Sigmoid colon (tissue), 7 donors: Measurements from ENCODE around the gene USP13. TPM values are rescaled to one million over a fixed set of nuclear protein-coding genes. Genes with fewer than 3 reads are reported as not detected.

Source experiments
- DNase-seq: peaks from one replicate; pipeline ENCODE4 v3.0.0-alpha.2; 2019
- H3K27ac ChIP-seq, 4 donors: fragments of 200-600 bp; sonication (generic); one replicate each; pipeline ENCODE4 v1.5.1; 2016 to 2019; ENCODE audit warnings: mild to moderate bottlenecking in 1 of 4
- H3K27me3 ChIP-seq, 3 donors: fragments of 200-600 bp; sonication (generic); one replicate each; pipeline ENCODE4 v1.5.1; 2019; ENCODE audit warnings: mild to moderate bottlenecking in 1 of 3
- H3K36me3 ChIP-seq, 4 donors: fragments of 200-600 bp; sonication (generic); one replicate each; pipeline ENCODE4 v1.5.1; 2016 to 2019
- H3K4me1 ChIP-seq, 4 donors: fragments of 200-600 bp; sonication (generic); one replicate each; pipeline ENCODE4 v1.5.1; 2017 to 2019
- H3K4me3 ChIP-seq, 4 donors: fragments of 200-600 bp; sonication (generic); one replicate each; pipeline ENCODE4 v1.5.1; 2017 to 2019; ENCODE audit warnings: mild to moderate bottlenecking in 2 of 4, moderate library complexity in 1 of 4
- H3K9me3 ChIP-seq, 4 donors: fragments of 200-600 bp in 3 of 4; sonication (generic) in 3 of 4; one replicate each; pipeline versions ENCODE4 v1.5.1 to v1.6.1; 2013 to 2019
- CTCF ChIP-seq, 4 experiments: fragments of 450-650 bp in 3 of 4; fragments of 200-600 bp in 1 of 4; IDR thresholded peaks; one replicate each; pipeline ENCODE4 v1.5.1; 2016 to 2019; ENCODE audit warnings: antibody characterized with exemption in 4 of 4, mild to moderate bottlenecking in 3 of 4, moderate library complexity in 2 of 4
- EP300 ChIP-seq, 4 donors: sonication (generic); formaldehyde crosslinking; IDR thresholded peaks; one replicate each; pipeline ENCODE4 v1.6.1; 2017; ENCODE audit warnings: antibody characterized with exemption in 4 of 4
- POLR2A ChIP-seq, 2 donors: fragments of 450-650 bp; IDR thresholded peaks; one replicate each; pipeline ENCODE4 v1.6.1; 2016; ENCODE audit warnings: antibody characterized with exemption in 2 of 2, mild to moderate bottlenecking in 2 of 2, moderate library complexity in 2 of 2
- POLR2AphosphoS5 ChIP-seq, 4 donors: sonication (generic); formaldehyde crosslinking; IDR thresholded peaks; one replicate each; pipeline ENCODE4 v1.6.1; 2017; ENCODE audit warnings: antibody characterized with exemption in 4 of 4
- WGBS, 2 donors: extraction: QIAGEN DNeasy Blood & Tissue Kit; methylation state at CpG; one replicate each; pipeline ENCODE4 v1.1.7; 2013; 5-methylcytosine and 5-hydroxymethylcytosine counted together
- intact Hi-C: fragments of 100-400 bp; cut with DNase I; formaldehyde crosslinking; loops from one replicate; pipeline ENCODE4 v1.15.1; 2023
- polyA plus RNA-seq, 3 donors: library from polyadenylated mRNA; stranded (reverse); fragments of 200-250 nt; gene quantifications; one replicate each; pipeline ENCODE4 v1.2.3, GENCODE V29; 2013
- total RNA-seq, 4 donors: library from RNA; depleted of rRNA; stranded (reverse); fragments of >200 nt; gene quantifications; one replicate each; pipeline ENCODE4 v1.1.0, GENCODE V29; 2016
- donor health status: healthy with polysubstance abuse.
- donor health status: Bipolar disorder and iron deficiency.
- donor health status: healthy.

The USP13 gene
- total and polyA plus RNA-seq, 7 donors: 0.69 to 11.1 (median 7.2) TPM

GRCh38 chr3:179670311-179670710, 17.5 kb downstream of the USP13 start:
- no peak for DNase-seq
- Histone ChIP-seq H3K27ac (no peak overlapping the region), H3K27me3 (no peaks in the 10 kb centered on the region), H3K4me3 (peak overlapping the region in 1 of 4 donors; percentile 10), H3K9me3 (no peaks in the 10 kb centered on the region), H3K4me1 (peaks cover 0 to 18% (median 11%) of the 10 kb centered on the region in 4 donors), H3K36me3 (no peaks in the 10 kb centered on the region)
- TF ChIP-seq POLR2AphosphoS5 (IDR thresholded peaks at IDR 0.05) (no peak), POLR2A (IDR thresholded peaks at IDR 0.05) (no peak), EP300 (IDR thresholded peaks at IDR 0.05) (no peak), CTCF (IDR thresholded peaks at IDR 0.05) (no peak)
- WGBS, 2 donors: 84 to 88% methylated on average over 8 of the region's 8 CpGs
- intact Hi-C loops: no loop called here

DNA sequence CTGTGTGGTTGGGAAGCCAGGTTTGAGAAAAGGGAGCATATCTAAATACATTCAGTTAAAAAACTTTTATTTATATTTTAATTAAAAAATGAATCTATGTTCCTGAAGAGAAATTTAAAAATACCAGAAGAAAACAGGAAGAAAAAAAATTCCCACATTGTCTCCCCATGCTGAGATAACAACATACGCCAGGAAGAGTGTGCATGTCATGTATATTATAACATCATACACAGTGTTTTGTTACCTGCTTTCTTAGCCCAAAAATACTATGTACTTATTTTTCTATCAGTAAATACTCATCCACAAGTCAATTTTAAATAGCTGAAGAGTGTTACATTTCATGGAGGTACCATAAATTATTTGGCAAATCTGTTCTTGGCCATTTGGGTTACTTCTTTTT, 18.5 kb downstream of the USP13 start:
- no peaks in the 10 kb centered on the region for H3K9me3 ChIP-seq
- H3K4me1 ChIP-seq: peaks cover 0 to 18% (median 7%) of the 10 kb centered on the region in 4 donors
- DNase-seq: no peak
- H3K27ac ChIP-seq: peak overlapping the region in 1 of 4 donors; percentile 11
- no peaks in the 10 kb centered on the region for H3K27me3 ChIP-seq
- TF ChIP-seq POLR2A (IDR thresholded peaks at IDR 0.05): no peak
- no peak for TF ChIP-seq EP300 (IDR thresholded peaks at IDR 0.05)
- no peak for TF ChIP-seq POLR2AphosphoS5 (IDR thresholded peaks at IDR 0.05)
- TF ChIP-seq CTCF (IDR thresholded peaks at IDR 0.05): no peak
- H3K36me3 ChIP-seq: no peaks in the 10 kb centered on the region
- 91 to 96% methylated on average over 1 of the region's 1 CpG for WGBS, 2 donors
- H3K4me3 ChIP-seq: no peak overlapping the region
- intact Hi-C loops: no loop called here

GRCh38 chr3:179671747-179672242, 19.0 kb downstream of the USP13 start:
- Histone ChIP-seq H3K9me3 (no peaks in the 10 kb centered on the region), H3K4me3 (no peak overlapping the region), H3K27ac (peak overlapping the region in 1 of 4 donors; percentile 11), H3K27me3 (no peaks in the 10 kb centered on the region), H3K36me3 (no peaks in the 10 kb centered on the region), H3K4me1 (peaks cover 0 to 13% (median 2%) of the 10 kb centered on the region in 4 donors)
- DNase-seq: no peak
- TF ChIP-seq EP300 (IDR thresholded peaks at IDR 0.05) (no peak), POLR2AphosphoS5 (IDR thresholded peaks at IDR 0.05) (peak in 1 of 4 donors; percentile 16)
- intact Hi-C loops: no loop called here
- WGBS, 2 donors: 81 to 83% methylated on average over 15 of the region's 15 CpGs

DNA sequence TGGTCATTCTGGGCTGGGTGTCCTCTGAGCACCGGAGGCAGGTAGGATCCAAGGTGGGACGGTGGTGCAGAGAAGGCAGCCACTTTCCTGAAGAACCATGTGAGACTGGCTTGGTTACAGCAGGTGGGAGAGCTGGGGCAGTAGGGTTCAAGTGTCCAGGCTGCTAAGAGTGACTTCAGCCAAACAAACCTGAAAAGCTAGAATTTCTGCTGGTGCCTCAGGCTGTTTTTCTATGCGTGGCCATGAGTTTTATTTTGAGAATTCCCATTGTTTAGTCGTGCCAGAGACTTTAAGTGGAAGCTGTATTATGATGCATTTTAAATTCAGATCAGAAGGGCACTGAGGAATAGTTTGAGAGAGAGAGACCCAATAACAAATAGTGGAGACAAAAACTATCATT, 20.1 kb downstream of the USP13 start:
- TF ChIP-seq CTCF (IDR thresholded peaks at IDR 0.05) (no peak), POLR2A (IDR thresholded peaks at IDR 0.05) (no peak), EP300 (IDR thresholded peaks at IDR 0.05) (no peak), POLR2AphosphoS5 (IDR thresholded peaks at IDR 0.05) (no peak)
- H3K27me3 ChIP-seq: no peaks in the 10 kb centered on the region
- DNase-seq: no peak
- no peaks in the 10 kb centered on the region for H3K36me3 ChIP-seq
- H3K4me3 ChIP-seq: no peak overlapping the region
- H3K4me1 ChIP-seq: peaks cover 0 to 8% (median 2%) of the 10 kb centered on the region in 4 donors
- WGBS, 2 donors: 79 to 85% methylated on average over 4 of the region's 4 CpGs
- no peak overlapping the region for H3K27ac ChIP-seq
- no peaks in the 10 kb centered on the region for H3K9me3 ChIP-seq
- intact Hi-C loops: no loop called here

DNA sequence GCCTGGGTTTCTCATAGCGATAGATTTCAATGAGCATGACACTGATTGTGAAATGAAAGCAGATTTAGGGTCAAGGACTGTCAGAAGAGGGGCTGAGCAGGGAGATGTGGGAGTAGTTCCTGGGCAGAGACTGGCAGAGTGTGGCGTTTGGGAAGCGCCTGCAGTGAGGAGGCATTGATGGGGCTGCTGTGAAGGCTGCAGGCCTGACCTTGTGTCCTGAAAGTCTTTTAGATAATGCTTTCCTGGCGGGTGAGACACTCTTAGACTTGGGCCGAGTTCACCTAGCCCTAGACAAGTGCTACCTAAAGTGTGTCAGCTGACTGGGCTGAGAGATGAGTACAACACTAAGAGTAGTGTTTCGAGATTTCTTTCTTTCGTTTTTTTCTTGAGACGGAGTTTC, 20.7 kb downstream of the USP13 start:
- Histone ChIP-seq H3K9me3 (no peaks in the 10 kb centered on the region), H3K27ac (no peak overlapping the region), H3K4me3 (no peak overlapping the region), H3K36me3 (no peaks in the 10 kb centered on the region), H3K4me1 (peaks cover 0 to 13% (median 4%) of the 10 kb centered on the region in 4 donors), H3K27me3 (no peaks in the 10 kb centered on the region)
- no peak for DNase-seq
- 96 to 97% methylated on average over 8 of the region's 8 CpGs for WGBS, 2 donors
- intact Hi-C loops: no loop called here
- TF ChIP-seq POLR2A (IDR thresholded peaks at IDR 0.05) (no peak), EP300 (IDR thresholded peaks at IDR 0.05) (no peak), CTCF (IDR thresholded peaks at IDR 0.05) (no peak), POLR2AphosphoS5 (IDR thresholded peaks at IDR 0.05) (no peak)
